Measurements from ENCODE around the gene SLC22A6.

SLC22A6 gene

GRCh38 chr11:62984451-62984991 lies at the start of gene SLC22A6:
SLC22A6 (minus strand) TSS chr11:62984967; CDS start chr11:62984690, 277 bp downstream.
- no peak for DNase-seq

GRCh38 chr11:63032457-63032856 lies 47.7 kb upstream of the SLC22A6 start:
- DNase-seq: no peak

- peak; percentile 63 for DNase-seq
These were observed 39.3 kb upstream of the SLC22A6 start for GRCh38 chr11:63023841-63024648.

GRCh38 chr11:63023222-63023814 lies 38.6 kb upstream of the SLC22A6 start:
- DNase-seq: no peak

- DNase-seq: no peak
These were observed 37.7 kb upstream of the SLC22A6 start for GRCh38 chr11:63022441-63022840.

GRCh38 chr11:63020671-63021291 lies 36.0 kb upstream of the SLC22A6 start:
- no peak for DNase-seq

- DNase-seq: no peak
These were observed 34.7 kb upstream of the SLC22A6 start for GRCh38 chr11:63019506-63019905.

- DNase-seq: no peak
These were observed 32.7 kb upstream of the SLC22A6 start for GRCh38 chr11:63017306-63017974.

- DNase-seq: no peak
These were observed 30.9 kb upstream of the SLC22A6 start, which contains the start of gene SLC22A8 for GRCh38 chr11:63015521-63016215. SLC22A8 (minus strand) TSS chr11:63015841; CDS start chr11:63014958, 883 bp downstream.

GRCh38 chr11:63014408-63015055 lies 29.8 kb upstream of the SLC22A6 start:
- no peak for DNase-seq

GRCh38 chr11:63012839-63013238 lies 28.1 kb upstream of the SLC22A6 start:
- DNase-seq: no peak

- DNase-seq: no peak
These were observed 27.7 kb upstream of the SLC22A6 start for GRCh38 chr11:63012430-63012829.

GRCh38 chr11:63010934-63011439 lies 26.2 kb upstream of the SLC22A6 start:
- no peak for DNase-seq

- DNase-seq: no peak
These were observed 23.2 kb upstream of the SLC22A6 start for GRCh38 chr11:63007920-63008319.

GRCh38 chr11:63001456-63001855 lies 16.7 kb upstream of the SLC22A6 start:
- no peak for DNase-seq

- no peak for DNase-seq
These were observed 14.9 kb upstream of the SLC22A6 start for GRCh38 chr11:62999649-63000048.

- no peak for DNase-seq
These were observed 14.4 kb upstream of the SLC22A6 start for GRCh38 chr11:62999156-62999555.

GRCh38 chr11:62996271-62996670 lies 11.5 kb upstream of the SLC22A6 start:
- DNase-seq: no peak

- no peak for DNase-seq
These were observed 10.0 kb upstream of the SLC22A6 start for GRCh38 chr11:62994775-62995174.

- no peak for DNase-seq
These were observed 3.5 kb upstream of the SLC22A6 start for GRCh38 chr11:62988276-62988675.

GRCh38 chr11:62985041-62985750 lies 429 bp upstream of the SLC22A6 start:
- DNase-seq: no peak
